ENCODE measurements around the gene AGXT. TPM values are rescaled to one million over a fixed set of nuclear protein-coding genes. Genes with fewer than 3 reads are reported as not detected.

AGXT gene
- total RNA-seq, 2 experiments from 2014 or later: not detected

DNA sequence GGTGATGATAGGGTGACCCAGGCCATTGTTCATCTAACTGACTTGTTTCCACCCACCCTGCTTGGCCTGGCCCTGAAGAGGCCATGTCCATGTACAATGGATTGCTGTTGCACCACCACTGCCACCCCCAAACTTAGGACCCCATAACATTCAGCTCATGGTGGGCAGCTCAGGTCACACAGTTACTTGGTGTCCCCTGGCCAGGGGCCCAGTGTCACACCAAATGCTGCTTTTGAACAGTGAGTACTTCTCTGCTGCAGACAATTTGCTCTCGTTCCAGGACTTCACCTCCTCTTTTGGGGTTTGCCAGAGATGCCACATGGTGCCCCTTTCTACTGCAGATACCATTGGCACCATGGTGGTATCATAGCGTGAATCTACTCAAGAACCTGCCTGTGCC is 15.6 kb downstream of the AGXT start:
- no peak overlapping the region for H3K4me3 Mint-ChIP-seq
- intact Hi-C loops (cut with DNase I, micrococcal nuclease): no loop called here
- ChIA-PET CTCF (no interaction called here), POLR2A (no interaction called here)
- no peak for ATAC-seq
- H3K36me3 Mint-ChIP-seq (ENCODE audit: low read depth): no peaks in the 10 kb centered on the region
- no peaks in the 10 kb centered on the region for H3K9me3 Mint-ChIP-seq (ENCODE audit: low read depth)
- no peaks in the 10 kb centered on the region for H3K4me1 Mint-ChIP-seq
- DNase-seq: no peak
- H3K27ac Mint-ChIP-seq: no peak overlapping the region
- no peaks in the 10 kb centered on the region for H3K27me3 Mint-ChIP-seq

DNA sequence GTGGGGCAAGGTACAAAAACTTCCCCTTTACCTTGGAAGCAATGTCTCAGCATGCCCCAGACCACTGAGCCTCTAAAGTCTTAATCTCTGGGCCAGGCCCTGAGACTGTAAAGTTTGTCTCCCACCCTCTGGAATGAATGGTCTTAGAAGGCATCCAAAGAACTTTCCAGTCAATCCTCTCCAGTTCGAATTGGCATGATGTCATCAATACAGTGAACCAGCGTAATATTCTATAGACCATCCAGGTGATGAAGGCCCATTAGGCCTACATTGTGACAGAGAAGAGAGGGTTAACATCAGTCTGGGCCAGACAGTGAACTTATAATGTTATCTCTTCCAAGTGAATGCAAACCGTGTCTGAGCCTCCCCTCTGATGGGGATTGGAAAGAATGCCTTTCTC is 16.1 kb downstream of the AGXT start:
- DNase-seq (no peak), ATAC-seq (no peak)
- Mint-ChIP-seq H3K27ac (no peak overlapping the region), H3K9me3 (ENCODE audit: low read depth) (no peaks in the 10 kb centered on the region), H3K36me3 (ENCODE audit: low read depth) (no peaks in the 10 kb centered on the region), H3K4me3 (no peak overlapping the region), H3K27me3 (no peaks in the 10 kb centered on the region), H3K4me1 (no peaks in the 10 kb centered on the region)
- POLR2A ChIA-PET: no interaction called here
- intact Hi-C loops (cut with DNase I, micrococcal nuclease): no loop called here
- CTCF ChIA-PET: interaction anchor here (0.6 kb wide), 1 partner anchor 405 kb away, joined by 3 read pairs; no protein-coding TSS in a partner anchor

GRCh38 chr2:240885566-240885965 is 16.9 kb downstream of the AGXT start:
- no peaks in the 10 kb centered on the region for H3K27me3 Mint-ChIP-seq
- CTCF ChIA-PET: interaction anchor here (0.6 kb wide), 1 partner anchor 404 kb away, joined by 3 read pairs; no protein-coding TSS in a partner anchor
- H3K4me3 Mint-ChIP-seq: no peak overlapping the region
- H3K9me3 Mint-ChIP-seq (ENCODE audit: low read depth): no peaks in the 10 kb centered on the region
- no peaks in the 10 kb centered on the region for H3K4me1 Mint-ChIP-seq
- no peak overlapping the region for H3K27ac Mint-ChIP-seq
- H3K36me3 Mint-ChIP-seq (ENCODE audit: low read depth): no peaks in the 10 kb centered on the region
- DNase-seq (no peak), ATAC-seq (no peak)
- intact Hi-C loops (cut with DNase I, micrococcal nuclease): no loop called here
- POLR2A ChIA-PET: no interaction called here

DNA sequence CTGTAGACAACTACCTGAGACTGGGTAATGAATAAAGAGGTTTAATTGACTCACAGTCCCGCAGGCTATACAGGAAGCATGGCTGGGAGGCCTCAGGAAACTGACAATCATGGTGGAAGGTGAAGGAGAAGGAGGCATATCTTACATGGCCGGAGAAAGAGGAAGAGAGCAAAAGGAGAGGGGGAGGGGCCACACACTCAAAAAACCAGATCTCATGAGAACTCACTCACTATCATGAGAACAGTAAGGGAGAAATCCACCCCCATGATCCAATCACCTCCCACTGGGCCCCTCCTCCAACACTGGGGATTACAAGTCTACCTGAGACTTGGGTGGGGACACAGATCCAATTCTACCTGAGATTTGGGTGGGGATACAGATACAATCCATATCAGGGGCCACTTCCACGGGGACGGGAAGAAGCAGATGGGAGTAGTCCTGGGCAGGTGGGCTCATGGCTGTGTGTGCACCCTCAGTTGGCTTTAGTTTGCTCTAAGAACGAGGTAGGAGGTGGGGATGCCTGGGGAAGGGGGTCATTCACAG is 17.5 kb downstream of the AGXT start:
- H3K27me3 Mint-ChIP-seq: no peaks in the 10 kb centered on the region
- H3K4me1 Mint-ChIP-seq: no peaks in the 10 kb centered on the region
- DNase-seq: no peak
- no peak for ATAC-seq
- intact Hi-C loops (cut with DNase I, micrococcal nuclease): no loop called here
- ChIA-PET POLR2A (no interaction called here), CTCF (no interaction called here)
- H3K27ac Mint-ChIP-seq: no peak overlapping the region
- no peaks in the 10 kb centered on the region for H3K36me3 Mint-ChIP-seq (ENCODE audit: low read depth)
- H3K4me3 Mint-ChIP-seq: no peak overlapping the region
- no peaks in the 10 kb centered on the region for H3K9me3 Mint-ChIP-seq (ENCODE audit: low read depth)

DNA sequence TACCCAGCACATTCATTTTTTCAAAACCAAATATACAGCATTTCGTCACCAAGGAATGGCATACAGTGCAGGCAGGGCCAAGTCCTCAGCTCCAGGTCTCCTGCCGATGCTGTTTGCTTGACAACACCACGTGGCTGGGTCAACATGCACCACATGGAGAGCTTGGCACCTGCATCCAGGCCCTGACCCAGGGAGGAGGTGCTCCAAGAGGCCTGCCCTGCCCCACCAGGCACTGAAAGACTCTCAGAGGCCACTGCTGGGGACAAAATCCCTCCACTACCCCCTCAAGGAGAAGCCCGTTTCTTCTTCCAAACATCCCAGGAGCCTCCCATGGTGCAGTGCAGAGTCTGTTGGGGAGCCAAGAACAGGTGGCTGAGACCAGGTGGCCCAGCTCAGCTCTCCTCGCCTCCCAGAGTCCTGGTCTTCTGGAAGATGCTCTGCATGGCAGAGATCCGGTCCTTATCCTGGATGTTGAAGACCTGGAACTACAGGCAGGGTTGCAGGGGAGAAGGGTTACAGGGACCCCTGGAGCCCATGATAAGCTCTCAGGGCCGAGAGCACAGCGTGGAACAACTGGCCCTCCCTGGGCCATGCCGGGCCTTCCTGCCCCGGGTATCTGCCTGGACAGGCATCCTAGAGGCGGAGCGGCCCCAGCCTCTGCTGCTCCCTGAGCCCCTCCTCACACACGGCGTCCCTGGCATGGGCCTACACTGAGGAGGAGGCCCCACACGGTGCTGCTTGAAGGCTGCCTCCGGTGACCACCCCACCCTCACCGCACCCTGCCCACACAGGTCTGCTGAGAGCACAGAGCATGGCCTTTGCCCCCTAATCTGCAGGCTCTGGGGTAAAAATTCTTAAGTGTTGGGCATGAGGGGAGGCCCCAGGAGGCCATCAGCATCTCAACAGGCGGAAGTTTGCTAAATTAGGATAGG is 18.3 kb downstream of the AGXT start:
- H3K4me1 Mint-ChIP-seq: no peaks in the 10 kb centered on the region
- no peaks in the 10 kb centered on the region for H3K9me3 Mint-ChIP-seq (ENCODE audit: low read depth)
- H3K27ac Mint-ChIP-seq: no peak overlapping the region
- intact Hi-C loops (cut with DNase I, micrococcal nuclease): no loop called here
- ATAC-seq (no peak), DNase-seq (no peak)
- no peak overlapping the region for H3K4me3 Mint-ChIP-seq
- CTCF ChIA-PET: no interaction called here
- H3K36me3 Mint-ChIP-seq (ENCODE audit: low read depth): no peaks in the 10 kb centered on the region
- no peaks in the 10 kb centered on the region for H3K27me3 Mint-ChIP-seq
- POLR2A ChIA-PET: no interaction called here

DNA sequence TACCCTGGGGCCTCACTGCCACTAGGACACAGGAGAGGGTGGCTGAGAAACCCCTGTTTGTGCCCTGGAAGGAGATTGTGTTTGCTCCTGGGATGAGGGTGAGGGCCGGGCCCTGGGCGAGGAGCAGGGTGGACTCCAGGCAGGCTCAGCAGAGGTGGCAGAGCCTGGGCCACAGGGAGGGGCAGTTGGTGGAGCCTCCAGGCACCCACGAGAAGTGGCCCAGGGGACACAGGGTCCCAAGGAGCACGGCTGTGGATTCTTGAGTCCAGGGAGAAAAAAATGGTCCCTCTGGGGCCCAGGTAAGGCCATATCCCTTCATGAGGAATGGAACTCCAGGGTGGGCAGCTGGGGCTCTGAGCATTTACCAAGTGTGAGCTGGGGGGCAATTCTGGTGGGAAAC is 19.0 kb downstream of the AGXT start:
- no peak for DNase-seq
- Mint-ChIP-seq H3K27me3 (no peaks in the 10 kb centered on the region), H3K9me3 (ENCODE audit: low read depth) (no peaks in the 10 kb centered on the region), H3K27ac (no peak overlapping the region), H3K36me3 (ENCODE audit: low read depth) (no peaks in the 10 kb centered on the region), H3K4me3 (no peak overlapping the region), H3K4me1 (no peaks in the 10 kb centered on the region)
- CTCF ChIA-PET: no interaction called here
- intact Hi-C loops (cut with DNase I, micrococcal nuclease): no loop called here
- POLR2A ChIA-PET: no interaction called here
- ATAC-seq: no peak

DNA sequence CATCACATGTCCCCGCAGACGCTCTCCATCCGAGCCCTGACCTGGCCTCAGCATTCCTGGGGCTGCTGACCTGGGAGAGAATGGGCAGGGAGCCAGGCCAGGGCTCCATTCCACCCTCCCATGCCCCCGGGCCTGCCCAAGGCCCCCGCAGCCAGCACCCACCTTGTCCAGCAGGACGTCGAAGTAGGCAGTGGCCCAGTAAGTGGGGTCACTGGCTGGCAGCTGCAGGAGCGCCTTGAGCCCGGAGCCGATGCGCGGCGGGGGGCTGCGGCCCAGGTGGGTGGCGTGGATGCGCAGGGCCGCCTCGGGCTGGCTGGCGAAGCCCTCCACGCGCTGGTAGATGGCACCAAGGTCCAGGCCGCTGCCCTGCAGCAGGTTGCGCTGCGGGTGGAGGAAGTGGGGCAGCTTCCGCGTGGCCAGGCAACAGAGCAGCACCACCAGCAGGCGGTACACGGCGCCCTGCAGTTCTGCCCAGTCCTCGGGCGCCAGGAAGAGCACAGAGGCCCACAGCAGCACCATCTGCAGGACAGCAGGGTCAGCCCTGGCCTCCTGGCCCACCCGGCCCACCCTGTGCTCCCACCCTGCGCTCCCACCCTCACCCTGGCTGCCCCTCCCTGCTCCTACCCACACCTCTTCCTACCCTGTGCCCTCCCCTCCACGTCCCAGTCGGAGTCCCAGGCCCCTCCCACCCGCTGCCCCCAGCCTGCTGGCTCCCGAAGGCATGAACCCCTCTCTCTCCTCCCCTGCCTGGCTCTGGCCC is 19.7 kb downstream of the AGXT start:
- no peaks in the 10 kb centered on the region for H3K4me1 Mint-ChIP-seq
- ChIA-PET POLR2A (no interaction called here), CTCF (no interaction called here)
- H3K27ac Mint-ChIP-seq: no peak overlapping the region
- no peak overlapping the region for H3K4me3 Mint-ChIP-seq
- no peaks in the 10 kb centered on the region for H3K9me3 Mint-ChIP-seq (ENCODE audit: low read depth)
- ATAC-seq: no peak
- H3K36me3 Mint-ChIP-seq (ENCODE audit: low read depth): no peaks in the 10 kb centered on the region
- no peaks in the 10 kb centered on the region for H3K27me3 Mint-ChIP-seq
- DNase-seq: no peak
- intact Hi-C loops (cut with DNase I, micrococcal nuclease): no loop called here

- H3K27ac Mint-ChIP-seq: no peak overlapping the region
- ATAC-seq (no peak), DNase-seq (no peak)
- H3K4me1 Mint-ChIP-seq: no peaks in the 10 kb centered on the region
- no peaks in the 10 kb centered on the region for H3K36me3 Mint-ChIP-seq (ENCODE audit: low read depth)
- intact Hi-C loops (cut with DNase I, micrococcal nuclease): no loop called here
- no peaks in the 10 kb centered on the region for H3K9me3 Mint-ChIP-seq (ENCODE audit: low read depth)
- H3K27me3 Mint-ChIP-seq: no peaks in the 10 kb centered on the region
- H3K4me3 Mint-ChIP-seq: no peak overlapping the region
- CTCF ChIA-PET: no interaction called here
- POLR2A ChIA-PET: no interaction called here
Observed at GRCh38 chr2:240888890-240889573, 20.4 kb downstream of the AGXT start.

DNA sequence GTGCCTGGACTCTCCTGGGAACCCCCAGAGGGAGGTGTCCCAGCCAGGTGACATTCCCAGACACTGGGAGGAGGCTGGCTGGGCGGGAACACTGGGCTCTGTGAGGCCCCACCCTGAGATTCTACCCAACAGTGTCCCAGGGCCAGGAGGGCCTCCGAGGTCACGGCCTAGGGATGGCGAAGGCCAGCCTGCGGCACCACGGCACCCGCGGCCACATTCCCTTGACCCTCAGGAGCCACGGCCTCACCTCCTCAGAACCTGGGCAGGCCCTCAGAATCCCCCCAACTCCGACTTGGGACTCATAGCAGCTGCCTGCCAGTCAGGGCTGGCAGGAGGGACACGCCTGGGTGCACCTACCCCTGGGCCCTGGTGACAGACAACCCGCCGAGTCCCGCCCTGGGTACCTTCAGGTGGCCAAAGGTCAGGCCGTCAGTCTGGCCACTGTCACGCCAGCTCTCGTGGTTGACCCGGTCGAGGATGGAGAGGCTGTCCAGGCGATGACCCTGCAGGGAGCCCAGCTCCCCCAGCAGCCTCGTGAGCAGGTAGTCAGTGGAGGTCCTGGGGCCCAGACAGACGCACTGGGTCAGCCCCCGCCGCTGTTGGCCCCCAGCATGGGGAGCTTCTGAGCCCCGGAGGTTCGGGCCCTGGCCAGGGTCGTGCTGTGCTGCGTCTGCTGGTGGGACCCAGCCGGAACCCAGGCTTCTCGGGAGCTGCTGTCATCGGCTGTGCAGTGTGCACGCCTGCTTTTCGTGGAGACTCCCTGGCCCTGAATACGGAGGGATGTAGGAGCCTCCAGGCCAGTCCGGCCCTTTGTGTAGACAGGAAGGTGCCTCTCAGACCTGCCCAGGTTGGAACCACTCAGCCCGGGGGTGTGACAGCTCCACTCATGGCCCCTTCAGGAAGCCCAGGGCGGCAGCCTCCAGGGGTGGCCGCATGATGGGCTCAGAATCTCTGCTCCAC is 21.3 kb downstream of the AGXT start:
- Mint-ChIP-seq H3K27ac (no peak overlapping the region), H3K9me3 (ENCODE audit: low read depth) (no peaks in the 10 kb centered on the region), H3K27me3 (no peaks in the 10 kb centered on the region), H3K4me3 (no peak overlapping the region), H3K36me3 (ENCODE audit: low read depth) (no peaks in the 10 kb centered on the region), H3K4me1 (no peaks in the 10 kb centered on the region)
- intact Hi-C loops (cut with DNase I, micrococcal nuclease): no loop called here
- POLR2A ChIA-PET: no interaction called here
- CTCF ChIA-PET: interaction anchor here (0.7 kb wide), 1 partner anchor 38 kb away, joined by 3 read pairs; no protein-coding TSS in a partner anchor
- no peak for ATAC-seq
- DNase-seq: no peak

GRCh38 chr2:240890691-240891090 is 22.1 kb downstream of the AGXT start:
- Mint-ChIP-seq H3K9me3 (ENCODE audit: low read depth) (no peaks in the 10 kb centered on the region), H3K36me3 (ENCODE audit: low read depth) (no peaks in the 10 kb centered on the region), H3K27ac (no peak overlapping the region), H3K4me3 (no peak overlapping the region), H3K27me3 (no peaks in the 10 kb centered on the region), H3K4me1 (no peaks in the 10 kb centered on the region)
- ATAC-seq: no peak
- POLR2A ChIA-PET: no interaction called here
- intact Hi-C loops (cut with DNase I, micrococcal nuclease): no loop called here
- DNase-seq: no peak
- CTCF ChIA-PET: no interaction called here
